ENCODE measurements around the gene PHLDB1. TPM values are rescaled to one million over a fixed set of nuclear protein-coding genes. Genes with fewer than 3 reads are reported as not detected.

Gene PHLDB1
- total RNA-seq, 1 experiment from 2014 or later = 36.2 TPM

- H2AFZ ChIP-seq (ENCODE audit: low read depth, low read length, poor library complexity, severe bottlenecking) = no peak overlapping the region
- no peak overlapping the region for H3K4me3 ChIP-seq (replicated peaks in 1 of 2; ENCODE audit: low read depth in 1 of 2, low read length in 2 of 2)
- no peak overlapping the region for H3K4me2 ChIP-seq (ENCODE audit: low read length)
- no peaks in the 10 kb centered on the region for H3K9me3 ChIP-seq (ENCODE audit: control insufficient read depth in 1 of 2, insufficient read depth in 1 of 2, low read depth in 1 of 2, low read length in 2 of 2)
- ChIA-PET CTCF (no interaction called here), RAD21 (ENCODE audit: low non-redundant PET in 1 of 2, low total read pairs in 2 of 2, uncharacterized antibody in 2 of 2, unreplicated experiment in 2 of 2) (no interaction called here), POLR2A (no interaction called here)
- no TSS peak for BruUV-seq (replicated peaks)
- intact Hi-C loops (cut with micrococcal nuclease) = loop anchor here (5.0 kb wide), 1 partner anchor 467 kb away; no protein-coding TSS in a partner anchor
- H3K27me3 ChIP-seq (ENCODE audit: insufficient read depth, low read length) = no peaks in the 10 kb centered on the region
- no peak overlapping the region for H3K27ac ChIP-seq (ENCODE audit: low read depth, low read length)
- H3K79me2 ChIP-seq (ENCODE audit: insufficient read depth, low read length) = no peaks in the 10 kb centered on the region
- TF ChIP-seq POLR2AphosphoS5 (IDR thresholded peaks at IDR 0.05; ENCODE audit: low read depth, low read length) (no peak), EGR1 (IDR thresholded peaks at IDR 0.05; ENCODE audit: low read depth) (no peak), ATF3 (IDR thresholded peaks at IDR 0.05) (no peak), CEBPB (IDR thresholded peaks at IDR 0.05; ENCODE audit: low read depth) (no peak), YY1 (IDR thresholded peaks at IDR 0.05; ENCODE audit: extremely low read depth, insufficient replicate concordance, low read depth, low read length) (no peak), RAD21 (IDR thresholded peaks at IDR 0.05; ENCODE audit: low read depth) (no peak)
- DNase-seq (ENCODE audit: low read depth, low spot score) (no peak), ATAC-seq (no peak)
- no peaks in the 10 kb centered on the region for H3K9me2 ChIP-seq (ENCODE audit: insufficient read depth)
- peaks cover 11 to 32% of the 10 kb centered on the region in 2 experiments for H3K4me1 ChIP-seq (ENCODE audit: control insufficient read depth in 1 of 2, insufficient read depth in 2 of 2, low read length in 2 of 2)
- no peaks in the 10 kb centered on the region for H4K20me1 ChIP-seq (ENCODE audit: insufficient read depth)
- H3K36me3 ChIP-seq (ENCODE audit: control insufficient read depth in 1 of 2, insufficient read depth in 2 of 2, low read length in 2 of 2) = no peaks in the 10 kb centered on the region
- H3K9ac ChIP-seq (ENCODE audit: low read length) = no peak overlapping the region
Observed at GRCh38 chr11:118614511-118614910, 7.1 kb downstream of the PHLDB1 start.

GRCh38 chr11:118615282-118615975 is 8.0 kb downstream of the PHLDB1 start:
- Histone ChIP-seq H2AFZ (ENCODE audit: low read depth, low read length, poor library complexity, severe bottlenecking) (no peak overlapping the region), H3K79me2 (ENCODE audit: insufficient read depth, low read length) (no peaks in the 10 kb centered on the region), H3K9me2 (ENCODE audit: insufficient read depth) (no peaks in the 10 kb centered on the region), H4K20me1 (ENCODE audit: insufficient read depth) (no peaks in the 10 kb centered on the region), H3K4me3 (replicated peaks in 1 of 2; ENCODE audit: low read depth in 1 of 2, low read length in 2 of 2) (no peak overlapping the region), H3K36me3 (ENCODE audit: control insufficient read depth in 1 of 2, insufficient read depth in 2 of 2, low read length in 2 of 2) (no peaks in the 10 kb centered on the region), H3K4me2 (ENCODE audit: low read length) (peak overlapping the region; percentile 44), H3K27ac (ENCODE audit: low read depth, low read length) (no peak overlapping the region), H3K4me1 (ENCODE audit: control insufficient read depth in 1 of 2, insufficient read depth in 2 of 2, low read length in 2 of 2) (peaks cover 20 to 41% of the 10 kb centered on the region in 2 experiments), H3K9ac (ENCODE audit: low read length) (no peak overlapping the region), H3K9me3 (ENCODE audit: control insufficient read depth in 1 of 2, insufficient read depth in 1 of 2, low read depth in 1 of 2, low read length in 2 of 2) (no peaks in the 10 kb centered on the region), H3K27me3 (ENCODE audit: insufficient read depth, low read length) (no peaks in the 10 kb centered on the region)
- intact Hi-C loops (cut with micrococcal nuclease) = no loop called here
- ChIA-PET RAD21 (ENCODE audit: low non-redundant PET in 1 of 2, low total read pairs in 2 of 2, uncharacterized antibody in 2 of 2, unreplicated experiment in 2 of 2) (no interaction called here), POLR2A (no interaction called here), CTCF (no interaction called here)
- no peak for ATAC-seq
- no TSS peak for BruUV-seq (replicated peaks)
- no peak for DNase-seq (ENCODE audit: low read depth, low spot score)
- no peak for TF ChIP-seq YY1 (IDR thresholded peaks at IDR 0.05; ENCODE audit: extremely low read depth, insufficient replicate concordance, low read depth, low read length)
- no peak for TF ChIP-seq TCF7L2 (IDR thresholded peaks at IDR 0.05; ENCODE audit: borderline replicate concordance, extremely low read depth, insufficient read depth, insufficient read length)
- TF ChIP-seq FOSL1 (IDR thresholded peaks at IDR 0.05; ENCODE audit: low read depth) = no peak
- TF ChIP-seq ZNF274 (IDR thresholded peaks at IDR 0.05; ENCODE audit: low read depth, low read length) = no peak
- no peak for TF ChIP-seq EZH2phosphoT487 (IDR thresholded peaks at IDR 0.05; ENCODE audit: borderline replicate concordance)
- no peak for TF ChIP-seq ATF3 (IDR thresholded peaks at IDR 0.05)
- TF ChIP-seq JUND (IDR thresholded peaks at IDR 0.05) = no peak
- no peak for TF ChIP-seq ELF1 (IDR thresholded peaks at IDR 0.05; ENCODE audit: borderline replicate concordance, low read depth)
- no peak for TF ChIP-seq ZFX (IDR thresholded peaks at IDR 0.05)
- no peak for TF ChIP-seq CTCF (IDR thresholded peaks at IDR 0.05 in 2 of 3, conservative IDR thresholded peaks at IDR 0.05 in 1 of 3; ENCODE audit: borderline replicate concordance in 1 of 3, insufficient read depth in 1 of 3, low read depth in 2 of 3, low read length in 2 of 3)

Measured in HCT116 (cell line).